ENCODE data around the gene SH3BGR. TPM values are rescaled to one million over a fixed set of nuclear protein-coding genes. Genes with fewer than 3 reads are reported as not detected.
"Not testable (repeated sequence)": the region's sequence is repeated elsewhere in the genome, so short reads cannot be mapped to it uniquely, and the experiment has no call there.

The SH3BGR gene
- total RNA-seq, 1 donor from 2014 or later: 1.6 TPM

DNA sequence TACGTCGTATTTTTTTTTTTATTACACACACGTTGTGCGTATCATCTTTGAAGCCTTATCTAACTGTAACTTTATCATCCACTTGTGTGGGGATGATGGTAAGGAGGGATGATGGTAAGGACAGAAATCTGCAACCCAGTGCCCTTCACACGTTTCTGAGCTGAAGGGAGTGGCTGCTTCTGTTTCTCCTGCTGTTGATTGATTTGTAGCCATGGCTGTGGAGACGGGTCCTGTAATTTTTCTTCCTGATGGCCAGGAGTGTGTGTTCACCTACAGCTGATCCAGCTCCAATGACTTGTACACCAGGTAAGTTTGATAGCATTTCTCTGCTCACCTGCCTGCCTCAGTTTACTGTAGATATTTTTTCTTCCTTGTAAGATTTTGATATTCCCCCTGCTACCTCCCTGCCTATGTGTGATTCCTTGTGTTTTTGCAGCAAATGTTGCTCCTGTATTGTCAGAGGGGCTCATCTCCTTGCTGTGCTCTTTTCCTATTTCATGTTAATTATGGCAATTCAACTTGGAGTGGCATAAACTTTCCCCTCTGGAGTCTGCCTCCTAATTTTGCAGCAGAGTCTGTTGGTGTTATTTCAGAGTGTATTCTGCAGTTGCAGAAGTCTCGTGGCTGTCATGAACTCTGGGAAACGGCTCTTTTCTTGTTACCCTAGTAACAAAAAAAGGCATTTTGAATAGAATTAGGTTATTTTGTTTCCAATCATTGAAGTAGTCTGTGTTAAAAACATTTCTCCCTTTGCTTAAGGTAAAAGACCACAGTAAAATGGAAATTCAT lies 64.1 kb downstream of the SH3BGR start:
- DNase-seq (ENCODE audit: low read depth, low spot score): no peak

DNA sequence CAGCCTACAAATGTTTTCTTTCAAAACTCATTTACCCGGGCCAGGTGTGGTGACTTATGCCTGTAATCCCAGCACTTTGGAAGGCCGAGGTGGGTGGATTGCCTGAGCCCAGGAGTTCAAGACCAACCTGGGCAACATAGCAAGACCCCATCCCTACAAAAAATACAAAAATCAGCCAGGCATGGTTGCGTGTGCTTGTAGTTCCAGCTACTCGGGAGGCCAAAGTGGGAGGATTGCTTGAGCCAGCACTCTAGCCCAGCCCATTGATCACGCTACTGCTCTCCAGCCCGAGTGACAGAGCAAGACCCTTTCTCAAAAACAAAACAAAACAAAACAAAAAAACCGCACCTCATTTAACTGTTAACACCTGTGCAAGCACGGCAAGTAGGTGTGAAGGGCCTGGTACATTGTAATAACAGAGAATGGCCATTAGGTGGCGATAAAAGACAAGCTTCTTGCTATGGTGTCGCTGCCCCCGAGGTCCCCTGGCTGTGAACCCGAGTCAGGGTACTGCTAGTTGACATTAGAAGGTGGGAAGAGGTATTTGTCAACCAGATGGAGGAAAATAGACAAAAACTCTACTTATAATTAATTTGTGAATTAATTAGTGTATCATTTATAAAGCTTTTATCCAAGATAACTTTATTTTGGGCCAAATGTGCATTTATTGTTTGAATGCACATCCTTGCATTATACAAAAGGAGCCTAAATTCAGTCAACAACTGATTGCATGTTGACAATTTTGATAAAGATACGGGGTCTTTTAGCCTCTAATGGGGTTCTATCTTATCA lies 66.5 kb downstream of the SH3BGR start:
- no peak for DNase-seq (ENCODE audit: low read depth, low spot score)

DNA sequence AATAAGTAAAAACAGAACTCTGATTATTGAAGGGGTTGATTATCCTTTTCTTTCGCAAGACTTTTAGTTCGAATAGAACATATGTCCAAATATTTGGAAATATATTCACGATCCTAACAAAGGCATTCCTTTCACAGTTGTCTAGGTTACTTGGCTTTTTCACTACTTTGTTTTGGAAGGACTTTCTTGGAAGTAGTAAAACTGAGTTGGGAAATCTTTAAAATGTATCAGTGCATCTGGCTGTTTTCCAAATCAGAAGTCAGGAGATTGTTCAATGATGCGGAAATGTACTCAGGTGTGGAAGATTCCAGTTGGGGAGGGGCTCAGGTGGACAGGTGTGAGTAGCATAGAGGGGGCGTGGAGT lies 67.1 kb downstream of the SH3BGR start:
- no peak for DNase-seq (ENCODE audit: low read depth, low spot score)

DNA sequence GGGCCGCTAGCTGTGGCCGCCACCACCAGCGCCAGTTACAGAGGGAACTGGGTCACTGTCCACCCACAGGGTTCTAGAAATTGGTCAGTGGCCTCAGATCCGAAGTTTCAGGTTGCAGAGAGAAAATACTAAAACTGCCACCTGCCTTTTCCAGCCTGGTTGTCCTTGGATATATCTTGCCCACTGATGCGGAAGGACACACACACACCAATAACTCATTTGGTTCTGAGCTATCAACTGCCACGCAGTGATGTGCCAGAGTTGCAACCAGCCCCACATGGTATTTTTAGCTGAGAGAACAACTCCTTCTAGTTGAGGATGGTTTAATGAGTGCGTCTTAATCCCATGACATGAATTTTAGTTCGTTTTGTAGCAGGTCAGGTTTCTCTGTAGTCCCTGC lies 68.1 kb downstream of the SH3BGR start:
- no peak for DNase-seq (ENCODE audit: low read depth, low spot score)

DNA sequence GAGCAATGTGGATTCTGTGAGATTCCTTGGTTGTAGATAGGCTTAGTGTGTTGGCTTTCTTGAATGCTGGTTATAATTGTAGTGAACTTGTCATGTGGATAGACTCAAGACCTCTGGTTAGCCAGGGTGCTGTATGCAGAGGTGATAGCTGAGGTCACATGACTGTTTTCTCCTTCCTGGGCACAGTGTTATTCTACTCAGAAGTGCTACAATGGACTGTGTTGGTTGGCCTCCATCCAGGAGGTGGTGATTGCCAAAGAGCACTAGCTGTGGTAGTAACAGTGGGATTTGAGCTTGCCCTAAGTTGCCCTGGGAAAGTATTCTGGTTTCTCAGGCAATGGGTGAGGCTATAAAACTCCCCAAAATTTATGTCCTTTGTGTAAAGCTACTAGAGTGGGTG lies 71.6 kb downstream of the SH3BGR start:
- no peak for DNase-seq (ENCODE audit: low read depth, low spot score)

DNA sequence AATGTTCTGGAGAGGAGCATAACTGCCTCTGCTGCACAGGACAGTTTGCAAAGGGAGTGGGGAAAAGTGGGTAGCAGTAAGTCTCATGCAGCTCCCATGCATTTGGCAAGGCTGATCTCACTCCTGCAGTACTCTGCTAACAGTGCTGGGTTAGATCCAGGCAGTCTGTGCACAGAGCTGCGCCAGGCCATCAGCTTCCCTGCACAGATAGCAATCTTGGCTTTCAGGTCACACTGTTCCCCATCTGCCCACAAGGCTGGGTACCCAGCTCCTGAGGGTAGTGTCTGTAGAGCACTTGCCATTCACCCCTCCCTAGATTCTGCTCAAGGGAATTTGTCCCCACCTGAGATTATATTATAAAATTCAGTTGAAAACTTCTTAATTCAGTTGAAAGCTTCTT lies 72.1 kb downstream of the SH3BGR start:
- no peak for DNase-seq (ENCODE audit: low read depth, low spot score)

DNA sequence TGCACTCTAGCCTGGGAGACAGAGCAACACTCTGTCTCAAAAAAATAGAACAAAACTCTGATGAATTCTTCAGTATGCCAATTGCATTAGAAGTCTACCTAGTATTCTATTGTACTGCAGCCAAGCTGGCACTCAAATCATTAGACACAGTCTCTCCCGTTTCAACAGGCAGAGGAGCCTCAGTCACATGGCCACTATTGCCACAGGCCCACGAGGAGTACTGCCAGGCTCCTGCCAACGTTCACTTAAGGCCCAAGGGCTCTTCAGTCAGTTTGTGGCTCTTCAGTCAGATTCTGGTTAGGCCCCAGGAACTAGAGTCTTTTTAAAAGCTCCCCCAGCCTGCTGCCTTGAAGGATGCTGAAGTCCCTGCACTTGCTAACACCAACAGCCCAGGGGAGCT lies 73.4 kb downstream of the SH3BGR start:
- no peak for DNase-seq (ENCODE audit: low read depth, low spot score)

DNA sequence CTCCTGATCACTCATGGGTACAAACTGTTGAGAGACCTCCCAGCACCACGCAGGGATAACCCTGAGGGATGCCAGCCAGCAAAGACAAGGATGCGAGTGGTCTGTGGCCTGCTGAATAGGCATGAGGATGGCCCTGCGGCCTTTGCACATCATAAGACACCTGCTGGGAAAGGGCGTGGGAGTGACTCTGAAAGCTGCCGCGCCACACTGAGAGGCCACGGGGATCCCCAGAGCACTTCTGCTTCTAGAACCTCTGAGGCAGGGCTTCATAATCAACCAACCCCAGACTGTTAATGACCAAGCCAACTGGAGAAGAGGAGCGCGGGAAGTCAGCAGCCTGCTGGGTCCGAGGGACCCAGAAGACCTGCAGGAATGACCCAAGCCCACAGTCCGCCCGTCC lies 73.8 kb downstream of the SH3BGR start:
- no peak for DNase-seq (ENCODE audit: low read depth, low spot score)

- no peak for DNase-seq (ENCODE audit: low read depth, low spot score)
Measured at GRCh38 chr21:39527067-39527595, 75.4 kb downstream of the SH3BGR start.

- no peak for DNase-seq (ENCODE audit: low read depth, low spot score)
Measured at GRCh38 chr21:39527664-39528381, 76.1 kb downstream of the SH3BGR start.

DNA sequence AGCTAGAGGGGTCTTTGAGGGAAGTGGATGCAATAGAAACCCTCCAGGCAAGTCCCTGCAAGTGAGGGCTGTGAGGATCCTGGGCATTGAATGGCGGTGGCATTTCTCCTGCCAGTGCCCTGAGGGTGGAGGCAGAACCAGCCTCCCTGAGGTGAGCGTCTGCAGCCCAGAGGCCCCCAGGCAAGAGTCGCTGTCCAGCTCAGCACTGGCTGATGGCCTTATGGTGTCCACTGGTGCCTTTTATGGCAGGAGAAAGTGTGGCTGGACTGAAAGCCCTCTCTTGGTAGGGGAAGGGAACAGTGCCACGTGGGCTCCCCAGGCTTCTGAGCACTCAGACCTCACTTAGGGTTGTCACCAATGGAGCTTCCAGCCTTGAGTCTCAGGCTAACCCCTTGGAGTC lies 77.3 kb downstream of the SH3BGR start:
- no peak for DNase-seq (ENCODE audit: low read depth, low spot score)

DNA sequence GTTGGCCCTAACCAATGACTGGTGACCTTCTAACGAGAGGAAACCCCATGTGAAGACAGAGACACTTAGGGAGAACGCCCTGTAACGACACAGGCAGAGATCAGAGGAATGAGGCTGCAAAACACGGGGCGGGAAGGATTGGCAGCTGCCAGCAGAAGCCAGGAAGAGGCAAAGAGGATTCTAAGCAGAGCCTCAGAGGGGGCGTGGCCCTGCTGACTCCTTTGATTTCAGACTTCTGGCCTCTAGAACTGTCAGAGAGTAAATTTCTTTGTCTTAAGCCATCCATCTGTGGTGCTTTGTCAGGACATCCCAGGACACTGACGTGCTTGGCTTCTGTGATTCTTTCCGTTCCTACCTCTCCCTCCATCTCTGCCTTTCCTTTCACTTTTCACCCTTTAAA lies 79.3 kb downstream of the SH3BGR start:
- no peak for DNase-seq (ENCODE audit: low read depth, low spot score)

DNA sequence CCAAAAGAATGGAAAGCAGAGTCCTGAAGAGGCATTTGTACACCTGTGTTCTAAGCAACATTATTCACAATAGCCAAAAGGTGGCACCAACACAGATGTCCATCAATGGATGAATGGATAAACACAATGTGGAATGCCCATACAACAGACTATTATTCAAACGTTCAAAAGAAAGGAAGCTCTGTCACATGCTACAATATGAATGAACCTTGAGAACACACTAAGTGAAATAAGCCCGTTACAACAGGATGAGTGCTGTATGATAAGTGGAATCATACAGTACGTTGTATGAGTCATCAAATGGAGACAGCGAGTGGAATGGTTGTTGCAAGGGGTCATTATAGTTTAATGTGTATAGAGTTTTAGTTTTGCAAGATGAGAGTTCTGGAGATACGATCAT lies 80.1 kb downstream of the SH3BGR start:
- DNase-seq (ENCODE audit: low read depth, low spot score): no peak

DNA sequence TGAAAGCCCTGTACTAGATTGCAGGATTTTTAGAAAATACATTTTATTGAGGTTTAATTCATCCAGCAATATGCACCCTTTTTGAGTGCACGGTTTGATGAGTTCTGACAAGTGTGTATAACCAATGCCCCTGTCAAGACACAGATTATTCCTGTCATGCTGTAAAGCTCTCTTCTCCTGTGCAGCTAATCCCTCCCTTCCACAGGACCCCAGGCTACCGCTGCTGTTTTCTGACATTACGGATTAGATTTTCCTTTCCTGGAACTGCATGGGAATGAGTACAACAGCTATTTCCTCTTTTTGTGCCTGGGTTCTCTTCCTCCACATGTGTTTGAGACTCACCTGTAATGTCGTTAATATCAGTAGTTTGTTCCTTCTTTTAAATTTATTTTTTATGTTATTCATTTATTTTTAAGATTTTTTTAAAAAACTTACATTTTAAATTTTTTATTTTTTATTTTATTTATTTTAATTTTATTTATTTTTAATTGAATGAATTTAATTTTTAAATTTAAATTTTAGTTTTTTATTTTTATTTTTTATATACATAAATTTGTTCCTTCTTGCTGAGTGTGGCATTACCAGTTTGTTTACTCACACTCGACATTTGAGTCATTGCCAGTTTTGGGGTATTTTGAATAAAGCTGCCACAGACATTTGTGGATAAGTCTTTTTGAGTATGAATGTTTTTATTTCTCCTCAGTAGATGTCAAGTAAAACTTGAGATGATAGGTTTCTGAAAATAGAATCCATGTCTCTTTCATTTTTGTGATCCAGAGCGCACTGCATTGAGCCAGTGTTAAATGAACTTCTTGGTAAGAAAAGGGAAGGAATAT lies 82.0 kb downstream of the SH3BGR start:
- no peak for DNase-seq (ENCODE audit: low read depth, low spot score)

DNA sequence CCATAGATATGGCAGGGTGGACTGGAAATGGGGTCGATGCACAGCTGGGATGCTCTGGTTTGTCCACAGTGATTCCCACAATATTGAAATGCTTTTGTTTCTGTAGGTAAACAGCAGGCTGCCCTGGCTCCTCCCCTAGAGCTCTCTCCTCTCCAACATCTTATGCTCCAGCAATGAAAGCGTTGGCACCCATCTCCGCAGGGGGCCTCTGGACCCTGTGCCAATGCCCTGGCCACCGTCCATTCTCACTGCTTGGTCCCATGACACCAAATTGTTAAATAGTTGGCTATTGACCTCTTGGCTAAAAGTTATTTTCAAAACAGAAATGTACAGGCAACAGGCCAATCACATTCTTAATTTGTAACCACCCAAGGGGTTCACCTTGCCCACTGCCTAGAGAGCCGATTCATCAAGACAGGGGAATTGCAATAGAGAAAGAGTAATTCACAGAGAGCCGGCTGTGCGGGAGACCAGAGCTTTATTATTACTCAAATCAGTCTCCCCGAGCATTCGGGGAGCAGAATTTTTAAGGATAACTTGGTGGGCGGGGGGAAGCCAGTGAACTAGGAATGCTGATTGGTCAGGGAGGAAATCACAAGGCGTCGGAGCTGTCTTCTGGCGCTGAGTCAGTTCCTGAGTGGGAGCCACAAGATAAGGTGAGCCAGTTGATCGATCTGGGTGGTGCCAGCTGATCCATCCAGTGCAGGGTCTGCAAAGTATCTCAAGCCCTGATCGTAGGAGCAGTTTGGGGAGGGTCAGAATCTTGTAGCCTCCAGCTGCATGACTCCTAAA lies 84.1 kb downstream of the SH3BGR start:
- DNase-seq (ENCODE audit: low read depth, low spot score): no peak

DNA sequence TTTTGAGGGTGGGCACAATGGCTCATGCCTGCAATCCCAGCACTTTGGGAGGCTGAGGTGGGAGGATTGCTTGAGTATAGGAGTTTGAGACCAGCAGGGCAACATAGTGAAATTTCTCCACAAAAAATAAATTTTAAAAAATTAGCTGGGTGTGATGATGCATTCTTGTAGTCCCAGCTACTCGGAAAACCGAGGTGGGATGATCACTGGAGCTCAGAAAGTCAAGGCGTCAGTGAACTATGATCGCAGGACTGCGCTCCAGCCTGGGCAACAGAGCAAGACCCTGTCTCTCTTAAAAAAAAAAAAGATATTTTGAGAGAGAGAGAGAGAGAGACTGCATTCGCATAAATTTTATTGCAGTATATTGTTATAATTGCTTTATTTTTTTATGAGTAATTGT lies 85.1 kb downstream of the SH3BGR start:
- no peak for DNase-seq (ENCODE audit: low read depth, low spot score)

- DNase-seq (ENCODE audit: low read depth, low spot score): no peak
Measured at GRCh38 chr21:39537571-39537970, 85.8 kb downstream of the SH3BGR start.

GRCh38 chr21:39538453-39539042 lies 86.8 kb downstream of the SH3BGR start:
- no peak for DNase-seq (ENCODE audit: low read depth, low spot score)

DNA sequence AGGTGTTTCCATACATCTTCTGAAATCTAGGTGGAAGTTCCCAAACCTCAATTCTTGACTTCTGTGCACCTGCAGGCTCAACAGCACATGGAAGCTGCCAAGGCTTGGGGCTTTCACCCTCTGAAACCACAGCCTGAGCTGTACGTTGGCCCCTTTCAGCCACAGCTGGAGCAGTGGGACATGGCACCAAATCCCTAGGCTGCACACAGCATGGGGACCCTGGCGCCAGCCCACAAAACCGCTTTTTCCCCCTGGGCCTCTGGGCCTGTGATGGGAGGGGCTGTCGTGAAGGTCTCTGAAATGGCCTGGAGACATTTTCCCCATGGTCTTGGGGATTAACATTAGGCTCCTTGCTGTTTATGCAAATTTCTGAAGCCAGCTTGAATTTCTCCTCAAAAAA lies 88.6 kb downstream of the SH3BGR start:
- not testable (repeated sequence) for DNase-seq (ENCODE audit: low read depth, low spot score)

- DNase-seq (ENCODE audit: low read depth, low spot score): no peak
Measured at GRCh38 chr21:39542736-39543135, 91.0 kb downstream of the SH3BGR start.

Measured in pulmonary artery endothelial cell (primary cell).